ENCODE measurements around the gene BDNF.
"Not testable (repeated sequence)": the region's sequence is repeated elsewhere in the genome, so short reads cannot be mapped to it uniquely, and the experiment has no call there.

The BDNF gene

DNA sequence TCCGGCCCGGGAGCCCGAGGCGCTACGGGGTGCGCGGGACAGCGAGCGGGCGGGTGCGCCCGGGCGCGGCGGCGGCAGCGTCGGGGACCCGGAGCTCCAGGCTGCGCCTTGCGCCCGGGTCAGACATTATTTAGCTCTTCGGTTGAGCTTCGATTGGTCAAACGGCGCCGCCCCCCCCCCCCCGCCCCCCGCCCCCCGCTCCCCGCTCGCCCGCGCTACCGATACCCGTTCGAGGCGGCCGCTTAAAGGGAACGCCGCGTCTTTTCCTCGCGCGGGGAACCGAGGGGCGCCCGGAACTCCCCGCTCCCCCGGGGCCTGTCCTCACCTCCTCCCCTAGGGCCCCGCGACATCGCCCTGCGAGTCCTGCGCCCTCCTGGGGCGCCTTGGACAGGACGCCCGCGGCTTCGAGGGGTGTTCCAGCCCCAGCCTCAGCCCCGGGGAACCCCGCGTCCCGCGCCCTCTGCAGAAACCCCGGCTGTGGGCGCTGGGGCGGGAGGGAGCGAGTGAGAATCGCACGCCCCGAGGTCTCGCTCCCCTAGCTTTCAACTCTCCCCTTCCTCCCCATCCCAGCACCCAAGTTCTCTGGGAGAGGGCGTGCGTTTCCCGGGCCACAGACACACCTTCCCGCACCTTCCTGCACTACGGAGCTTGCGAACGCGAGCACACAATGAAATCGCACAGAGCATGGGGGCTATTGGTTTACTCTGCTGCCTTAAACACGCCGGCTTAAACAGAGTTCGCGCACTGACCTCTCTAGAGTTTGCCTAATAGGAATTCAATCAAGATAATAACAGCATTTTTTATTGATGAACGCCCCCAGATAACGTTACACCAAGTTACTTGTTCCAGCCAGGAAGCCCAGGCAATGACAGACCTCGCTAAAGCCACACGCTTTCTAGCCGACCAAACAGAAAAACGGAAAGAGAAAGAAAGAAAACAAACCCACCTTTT is at the start of gene BDNF:
TSS of gene BDNF (minus strand) at position 105 of the 951 bp plus-strand sequence. CDS start 41,891 bp downstream, outside the sequence.
- TF ChIP-seq, protein P1, sequence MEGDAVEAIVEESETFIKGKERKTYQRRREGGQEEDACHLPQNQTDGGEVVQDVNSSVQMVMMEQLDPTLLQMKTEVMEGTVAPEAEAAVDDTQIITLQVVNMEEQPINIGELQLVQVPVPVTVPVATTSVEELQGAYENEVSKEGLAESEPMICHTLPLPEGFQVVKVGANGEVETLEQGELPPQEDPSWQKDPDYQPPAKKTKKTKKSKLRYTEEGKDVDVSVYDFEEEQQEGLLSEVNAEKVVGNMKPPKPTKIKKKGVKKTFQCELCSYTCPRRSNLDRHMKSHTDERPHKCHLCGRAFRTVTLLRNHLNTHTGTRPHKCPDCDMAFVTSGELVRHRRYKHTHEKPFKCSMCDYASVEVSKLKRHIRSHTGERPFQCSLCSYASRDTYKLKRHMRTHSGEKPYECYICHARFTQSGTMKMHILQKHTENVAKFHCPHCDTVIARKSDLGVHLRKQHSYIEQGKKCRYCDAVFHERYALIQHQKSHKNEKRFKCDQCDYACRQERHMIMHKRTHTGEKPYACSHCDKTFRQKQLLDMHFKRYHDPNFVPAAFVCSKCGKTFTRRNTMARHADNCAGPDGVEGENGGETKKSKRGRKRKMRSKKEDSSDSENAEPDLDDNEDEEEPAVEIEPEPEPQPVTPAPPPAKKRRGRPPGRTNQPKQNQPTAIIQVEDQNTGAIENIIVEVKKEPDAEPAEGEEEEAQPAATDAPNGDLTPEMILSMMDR (IDR thresholded peaks at IDR 0.05; ENCODE audit: control extremely low read depth, extremely low read depth, low read depth, missing control alignments) = no peak
- ChIA-PET CTCF (interaction anchor here (0.8 to 5.5 kb wide), 15 partner anchors 10 to 1643 kb away, joined by 3 to 112 read pairs (median 13); no protein-coding TSS in a partner anchor), POLR2A (no interaction called here)
- peak; percentile 26 for DNase-seq (ENCODE audit: extremely low spot score)

DNA sequence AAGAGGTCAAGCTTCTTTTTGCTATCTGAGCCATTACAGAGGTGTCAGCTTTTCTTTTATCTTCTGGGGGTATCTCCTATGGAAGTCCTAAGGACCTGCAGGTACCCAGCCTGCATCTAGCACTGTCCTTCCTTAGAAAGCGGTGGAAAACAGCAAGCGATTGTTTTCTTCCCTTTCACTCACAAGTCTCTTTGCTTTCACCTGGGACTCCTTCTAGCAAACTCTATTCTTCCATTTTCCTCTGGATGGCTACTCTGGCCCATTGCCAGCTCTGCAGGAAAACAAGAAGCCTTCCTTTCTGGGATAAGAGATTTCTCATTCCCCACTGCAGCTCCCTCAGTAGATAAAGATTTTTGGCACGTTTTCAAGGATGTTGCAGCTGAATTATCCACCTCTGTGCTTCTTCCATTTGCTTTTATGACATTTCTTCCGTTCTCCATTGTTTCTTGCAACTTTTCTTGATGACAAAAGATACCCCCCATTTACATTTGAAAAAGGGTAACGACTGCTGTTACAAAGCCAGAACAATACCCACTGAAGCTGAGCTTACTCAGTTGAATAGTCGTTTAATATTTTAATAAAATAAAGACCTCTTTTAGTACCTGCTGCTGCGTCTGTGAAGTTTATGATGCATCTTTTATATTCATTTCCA is 40.2 kb upstream of the BDNF start:
- POLR2A ChIA-PET = no interaction called here
- TF ChIP-seq, protein P1 (IDR thresholded peaks at IDR 0.05; ENCODE audit: control extremely low read depth, extremely low read depth, low read depth, missing control alignments) = no peak
- CTCF ChIA-PET = interaction anchor here (0.9 kb wide), 1 partner anchor 41 kb away, joined by 3 read pairs; no protein-coding TSS in a partner anchor
- DNase-seq (ENCODE audit: extremely low spot score) = no peak

DNA sequence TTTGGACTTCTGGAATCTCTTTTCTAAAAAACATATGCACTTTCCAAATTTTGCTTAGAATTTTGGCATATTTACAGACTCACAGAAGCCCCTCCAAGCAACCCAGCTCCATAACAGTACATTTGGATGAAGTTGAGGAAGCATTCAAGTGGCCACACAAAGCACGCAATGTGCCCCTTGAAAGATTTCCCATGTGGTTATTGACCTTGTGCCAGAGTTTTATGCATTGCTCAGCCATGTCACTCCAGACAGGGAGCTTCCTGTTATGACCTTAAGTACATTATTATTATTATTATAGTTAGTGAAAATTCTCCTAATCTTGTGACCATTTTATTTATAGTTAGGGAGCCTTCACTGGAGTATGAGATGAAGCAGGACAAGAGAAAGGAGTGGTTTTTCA is 35.0 kb upstream of the BDNF start:
- ChIA-PET POLR2A (no interaction called here), CTCF (interaction anchor here (1.2 to 2.2 kb wide), 2 partner anchors 8 to 36 kb away, joined by 3 to 5 read pairs; partner anchors contain the start of gene BDNF)
- DNase-seq (ENCODE audit: extremely low spot score) = no peak
- TF ChIP-seq, protein P1 (IDR thresholded peaks at IDR 0.05; ENCODE audit: control extremely low read depth, extremely low read depth, low read depth, missing control alignments) = no peak

DNA sequence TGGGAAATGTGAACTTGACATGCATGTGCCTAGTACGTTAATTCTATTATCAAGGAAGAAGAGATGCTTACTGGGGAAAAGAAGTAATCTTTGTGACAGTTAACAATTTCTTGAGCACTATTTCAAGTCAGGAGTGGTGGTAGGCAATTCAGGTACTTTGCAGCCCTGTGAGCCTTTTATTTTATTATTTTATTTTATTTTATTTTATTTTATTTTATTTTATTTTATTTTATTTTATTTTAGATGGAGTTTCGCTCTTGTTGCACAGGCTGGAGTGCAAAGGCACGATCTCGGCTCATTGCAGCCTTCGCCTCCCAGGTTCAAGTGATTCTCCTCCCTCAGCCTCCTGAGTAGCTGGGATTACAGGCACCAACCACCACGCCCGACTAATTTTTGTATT is 31.5 kb upstream of the BDNF start:
- CTCF ChIA-PET; POLR2A ChIA-PET; DNase-seq (ENCODE audit: extremely low spot score): not testable (repeated sequence)

DNA sequence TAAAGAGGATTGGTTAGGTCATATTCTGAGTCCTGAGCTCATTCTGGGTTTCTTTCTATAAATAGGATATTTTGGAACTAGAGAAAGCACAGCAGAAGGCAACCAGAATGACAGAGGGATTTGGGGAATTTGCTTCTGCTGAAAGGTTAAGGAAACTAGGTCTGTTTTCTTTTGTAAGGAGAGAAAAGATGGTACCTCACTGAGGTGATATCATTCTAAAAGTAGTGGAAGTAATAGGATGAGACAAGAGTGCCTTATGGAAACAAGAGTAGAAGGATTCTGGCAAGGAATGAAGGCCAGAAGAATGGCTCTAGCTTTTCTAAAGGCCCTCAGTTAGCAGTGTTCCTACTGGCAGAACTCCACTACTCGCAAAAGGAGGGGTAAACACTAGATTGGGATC is 26.7 kb upstream of the BDNF start:
- ChIA-PET POLR2A (no interaction called here), CTCF (no interaction called here)
- TF ChIP-seq, protein P1 (IDR thresholded peaks at IDR 0.05; ENCODE audit: control extremely low read depth, extremely low read depth, low read depth, missing control alignments) = no peak
- DNase-seq (ENCODE audit: extremely low spot score) = no peak

DNA sequence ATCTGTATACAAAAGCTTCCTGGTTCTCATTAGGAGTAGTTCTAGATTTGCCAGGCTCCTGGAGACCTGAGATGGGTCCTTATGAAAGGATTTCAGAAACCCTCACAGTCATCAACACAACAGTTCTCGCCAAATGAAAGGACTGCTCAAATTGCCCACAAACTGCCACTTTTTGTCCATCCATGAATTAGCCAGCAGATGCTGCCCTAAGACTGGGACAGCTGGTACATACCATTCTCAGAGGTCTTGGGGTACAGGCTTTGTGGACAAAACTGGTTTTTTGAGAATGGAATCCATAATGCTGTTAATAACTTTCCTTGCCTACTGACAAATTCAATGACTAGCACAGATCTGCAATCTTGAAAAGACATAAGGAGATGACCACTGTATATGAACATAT is 23.4 kb upstream of the BDNF start:
- TF ChIP-seq, protein P1 (IDR thresholded peaks at IDR 0.05; ENCODE audit: control extremely low read depth, extremely low read depth, low read depth, missing control alignments) = no peak
- ChIA-PET CTCF (interaction anchor here (1.8 to 2.0 kb wide), 2 partner anchors 12 to 25 kb away, joined by 5 to 8 read pairs; no protein-coding TSS in a partner anchor), POLR2A (no interaction called here)
- no peak for DNase-seq (ENCODE audit: extremely low spot score)
